ENCODE data around the gene TRIM24. TPM values are rescaled to one million over a fixed set of nuclear protein-coding genes. Genes with fewer than 3 reads are reported as not detected.

Gene TRIM24
- total RNA-seq, 1 experiment from 2014 or later: 28.4 TPM

DNA sequence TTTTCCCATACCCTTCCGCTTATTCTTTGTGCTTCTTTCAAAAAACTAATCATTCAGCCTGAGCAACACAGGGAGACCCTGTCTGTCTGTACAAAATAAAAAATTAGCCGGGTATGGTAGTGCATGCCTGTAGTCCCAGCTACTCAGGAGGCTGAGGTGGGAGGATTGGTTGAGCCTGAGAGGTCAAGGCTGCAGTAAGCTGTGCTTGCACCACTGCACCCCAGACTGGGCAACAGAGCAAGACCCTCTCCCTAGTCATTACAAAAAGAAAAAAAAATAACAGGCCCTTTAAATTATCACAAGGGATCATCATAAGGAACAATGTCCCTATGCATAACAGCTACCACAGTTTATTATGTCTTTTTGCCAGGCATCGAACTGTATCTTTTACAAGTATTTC, 119.6 kb downstream of the TRIM24 start:
- Histone ChIP-seq H3K9me3 (ENCODE audit: control insufficient read depth, insufficient read depth, low read depth, low read length) (no peaks in the 10 kb centered on the region), H3K4me3 (ENCODE audit: low read depth in 2 of 2, low read length in 2 of 2) (no peak overlapping the region), H3K27ac (ENCODE audit: low read length) (no peak overlapping the region), H3K36me3 (ENCODE audit: control insufficient read depth, insufficient read depth, low read length) (peaks cover 22% of the 10 kb centered on the region), H3K27me3 (ENCODE audit: control insufficient read depth, insufficient read depth, low read length) (no peaks in the 10 kb centered on the region), H3K4me1 (ENCODE audit: control insufficient read depth, insufficient read depth, low read length) (no peaks in the 10 kb centered on the region)
- ATAC-seq (no peak), DNase-seq (ENCODE audit: low read depth, low spot score) (no peak)
- ChIA-PET POLR2A (no interaction called here), CTCF (no interaction called here)
- intact Hi-C loops (cut with micrococcal nuclease; ENCODE audit: unreplicated experiment): no loop called here
- no TSS peak for BruUV-seq (replicated peaks)
- TF ChIP-seq, protein P1, sequence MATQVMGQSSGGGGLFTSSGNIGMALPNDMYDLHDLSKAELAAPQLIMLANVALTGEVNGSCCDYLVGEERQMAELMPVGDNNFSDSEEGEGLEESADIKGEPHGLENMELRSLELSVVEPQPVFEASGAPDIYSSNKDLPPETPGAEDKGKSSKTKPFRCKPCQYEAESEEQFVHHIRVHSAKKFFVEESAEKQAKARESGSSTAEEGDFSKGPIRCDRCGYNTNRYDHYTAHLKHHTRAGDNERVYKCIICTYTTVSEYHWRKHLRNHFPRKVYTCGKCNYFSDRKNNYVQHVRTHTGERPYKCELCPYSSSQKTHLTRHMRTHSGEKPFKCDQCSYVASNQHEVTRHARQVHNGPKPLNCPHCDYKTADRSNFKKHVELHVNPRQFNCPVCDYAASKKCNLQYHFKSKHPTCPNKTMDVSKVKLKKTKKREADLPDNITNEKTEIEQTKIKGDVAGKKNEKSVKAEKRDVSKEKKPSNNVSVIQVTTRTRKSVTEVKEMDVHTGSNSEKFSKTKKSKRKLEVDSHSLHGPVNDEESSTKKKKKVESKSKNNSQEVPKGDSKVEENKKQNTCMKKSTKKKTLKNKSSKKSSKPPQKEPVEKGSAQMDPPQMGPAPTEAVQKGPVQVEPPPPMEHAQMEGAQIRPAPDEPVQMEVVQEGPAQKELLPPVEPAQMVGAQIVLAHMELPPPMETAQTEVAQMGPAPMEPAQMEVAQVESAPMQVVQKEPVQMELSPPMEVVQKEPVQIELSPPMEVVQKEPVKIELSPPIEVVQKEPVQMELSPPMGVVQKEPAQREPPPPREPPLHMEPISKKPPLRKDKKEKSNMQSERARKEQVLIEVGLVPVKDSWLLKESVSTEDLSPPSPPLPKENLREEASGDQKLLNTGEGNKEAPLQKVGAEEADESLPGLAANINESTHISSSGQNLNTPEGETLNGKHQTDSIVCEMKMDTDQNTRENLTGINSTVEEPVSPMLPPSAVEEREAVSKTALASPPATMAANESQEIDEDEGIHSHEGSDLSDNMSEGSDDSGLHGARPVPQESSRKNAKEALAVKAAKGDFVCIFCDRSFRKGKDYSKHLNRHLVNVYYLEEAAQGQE (IDR thresholded peaks at IDR 0.05; ENCODE audit: insufficient read depth in 1 of 2, low read depth in 2 of 2, low read length in 1 of 2): no peak
- TF ChIP-seq, protein P2, sequence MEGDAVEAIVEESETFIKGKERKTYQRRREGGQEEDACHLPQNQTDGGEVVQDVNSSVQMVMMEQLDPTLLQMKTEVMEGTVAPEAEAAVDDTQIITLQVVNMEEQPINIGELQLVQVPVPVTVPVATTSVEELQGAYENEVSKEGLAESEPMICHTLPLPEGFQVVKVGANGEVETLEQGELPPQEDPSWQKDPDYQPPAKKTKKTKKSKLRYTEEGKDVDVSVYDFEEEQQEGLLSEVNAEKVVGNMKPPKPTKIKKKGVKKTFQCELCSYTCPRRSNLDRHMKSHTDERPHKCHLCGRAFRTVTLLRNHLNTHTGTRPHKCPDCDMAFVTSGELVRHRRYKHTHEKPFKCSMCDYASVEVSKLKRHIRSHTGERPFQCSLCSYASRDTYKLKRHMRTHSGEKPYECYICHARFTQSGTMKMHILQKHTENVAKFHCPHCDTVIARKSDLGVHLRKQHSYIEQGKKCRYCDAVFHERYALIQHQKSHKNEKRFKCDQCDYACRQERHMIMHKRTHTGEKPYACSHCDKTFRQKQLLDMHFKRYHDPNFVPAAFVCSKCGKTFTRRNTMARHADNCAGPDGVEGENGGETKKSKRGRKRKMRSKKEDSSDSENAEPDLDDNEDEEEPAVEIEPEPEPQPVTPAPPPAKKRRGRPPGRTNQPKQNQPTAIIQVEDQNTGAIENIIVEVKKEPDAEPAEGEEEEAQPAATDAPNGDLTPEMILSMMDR (IDR thresholded peaks at IDR 0.05): no peak
- TF ChIP-seq TCF7L2 (IDR thresholded peaks at IDR 0.05; ENCODE audit: low read depth, low read length): no peak
- no peak for TF ChIP-seq SIN3A (IDR thresholded peaks at IDR 0.05; ENCODE audit: borderline replicate concordance, insufficient read depth, low read depth, low read length)
- TF ChIP-seq POLR2AphosphoS5 (IDR thresholded peaks at IDR 0.05; ENCODE audit: low read depth, low read length): no peak
- in situ Hi-C loops (cut with HindIII; ENCODE audit: low pct_unique_long_range_greater_than_20kb, low sequenced_read_pairs): no loop called here

DNA sequence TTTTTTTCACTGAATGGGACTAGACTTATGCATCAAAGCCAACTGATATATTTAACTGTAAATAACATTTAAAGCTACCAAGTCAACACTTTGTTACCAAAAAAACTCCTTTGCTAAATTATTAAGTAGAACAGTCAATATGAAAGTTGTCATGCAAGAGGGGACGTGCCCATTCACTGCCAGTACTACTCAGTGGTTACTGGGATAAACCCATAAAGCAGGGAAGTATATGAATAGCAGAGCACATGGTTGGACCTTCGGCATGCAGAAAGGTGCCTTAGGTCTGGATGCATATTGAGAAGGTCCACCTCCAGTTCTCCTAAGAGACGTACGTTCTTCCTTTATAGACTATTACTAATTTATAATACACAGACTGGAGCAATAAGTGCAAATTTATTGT, 121.0 kb downstream of the TRIM24 start:
- Histone ChIP-seq H3K9me3 (ENCODE audit: control insufficient read depth, insufficient read depth, low read depth, low read length) (no peaks in the 10 kb centered on the region), H3K27ac (ENCODE audit: low read length) (no peak overlapping the region), H3K27me3 (ENCODE audit: control insufficient read depth, insufficient read depth, low read length) (no peaks in the 10 kb centered on the region), H3K36me3 (ENCODE audit: control insufficient read depth, insufficient read depth, low read length) (peaks cover 20% of the 10 kb centered on the region), H3K4me3 (ENCODE audit: low read depth in 2 of 2, low read length in 2 of 2) (no peak overlapping the region), H3K4me1 (ENCODE audit: control insufficient read depth, insufficient read depth, low read length) (no peaks in the 10 kb centered on the region)
- CTCF ChIA-PET: no interaction called here
- no peak for ATAC-seq
- no TSS peak for BruUV-seq (replicated peaks)
- intact Hi-C loops (cut with micrococcal nuclease; ENCODE audit: unreplicated experiment): no loop called here
- in situ Hi-C loops (cut with HindIII; ENCODE audit: low pct_unique_long_range_greater_than_20kb, low sequenced_read_pairs): no loop called here
- POLR2A ChIA-PET: no interaction called here
- DNase-seq (ENCODE audit: low read depth, low spot score): no peak
- TF ChIP-seq TCF7L2 (IDR thresholded peaks at IDR 0.05; ENCODE audit: low read depth, low read length) (no peak), SIN3A (IDR thresholded peaks at IDR 0.05; ENCODE audit: borderline replicate concordance, insufficient read depth, low read depth, low read length) (no peak), POLR2AphosphoS5 (IDR thresholded peaks at IDR 0.05; ENCODE audit: low read depth, low read length) (no peak)
- TF ChIP-seq, protein P1 (IDR thresholded peaks at IDR 0.05; ENCODE audit: insufficient read depth in 1 of 2, low read depth in 2 of 2, low read length in 1 of 2): no peak

Measured in Panc1 (cell line).